ENCODE measurements around the gene MRPS34. TPM values are rescaled to one million over a fixed set of nuclear protein-coding genes. Genes with fewer than 3 reads are reported as not detected.

MRPS34 gene
- total RNA-seq, 4 donors from 2014 or later, result 65.4 to 120 (median 90.0) TPM

GRCh38 chr16:1727651-1728624 is 45.0 kb downstream of the MRPS34 start:
- Histone ChIP-seq H3K4me3 (no peak overlapping the region), H3K4me1 (peaks cover 7 to 9% of the 10 kb centered on the region in 2 donors), H3K27me3 (no peaks in the 10 kb centered on the region), H3K36me3 (peaks cover 0 to 47% of the 10 kb centered on the region in 2 donors), H3K9me3 (no peaks in the 10 kb centered on the region), H3K27ac (no peak overlapping the region)
- no peak for TF ChIP-seq POLR2A (IDR thresholded peaks at IDR 0.05)
- TF ChIP-seq CTCF (IDR thresholded peaks at IDR 0.05 in 4 of 5, conservative IDR thresholded peaks at IDR 0.05 in 1 of 5), result no peak
- ATAC-seq (no peak), DNase-seq (no peak)
- intact Hi-C loops (cut with DNase I; ENCODE audit: low total_unique reads), result no loop called here
- in situ Hi-C loops (cut with MboI; ENCODE audit: low sequenced_read_pairs in 4 of 4), result no loop called here

GRCh38 chr16:1726661-1727502 is 46.1 kb downstream of the MRPS34 start:
- H3K36me3 ChIP-seq, result peaks cover 0 to 41% of the 10 kb centered on the region in 2 donors
- H3K9me3 ChIP-seq, result no peaks in the 10 kb centered on the region
- DNase-seq, result no peak
- in situ Hi-C loops (cut with MboI; ENCODE audit: low sequenced_read_pairs in 4 of 4), result no loop called here
- ATAC-seq, result no peak
- TF ChIP-seq CTCF (IDR thresholded peaks at IDR 0.05 in 4 of 5, conservative IDR thresholded peaks at IDR 0.05 in 1 of 5) (no peak), POLR2A (IDR thresholded peaks at IDR 0.05) (no peak)
- intact Hi-C loops (cut with DNase I; ENCODE audit: low total_unique reads), result no loop called here
- H3K4me3 ChIP-seq, result no peak overlapping the region
- H3K27me3 ChIP-seq, result no peaks in the 10 kb centered on the region
- no peak overlapping the region for H3K27ac ChIP-seq
- peaks cover 18 to 20% of the 10 kb centered on the region in 2 donors for H3K4me1 ChIP-seq

GRCh38 chr16:1724491-1724890 is 48.4 kb downstream of the MRPS34 start:
- H3K27me3 ChIP-seq, result no peaks in the 10 kb centered on the region
- H3K36me3 ChIP-seq, result peaks cover 0 to 41% of the 10 kb centered on the region in 2 donors
- H3K9me3 ChIP-seq, result no peaks in the 10 kb centered on the region
- intact Hi-C loops (cut with DNase I; ENCODE audit: low total_unique reads), result no loop called here
- TF ChIP-seq POLR2A (IDR thresholded peaks at IDR 0.05) (no peak), CTCF (IDR thresholded peaks at IDR 0.05 in 4 of 5, conservative IDR thresholded peaks at IDR 0.05 in 1 of 5) (no peak)
- ATAC-seq (no peak), DNase-seq (no peak)
- H3K27ac ChIP-seq, result no peak overlapping the region
- in situ Hi-C loops (cut with MboI; ENCODE audit: low sequenced_read_pairs in 4 of 4), result no loop called here
- peaks cover 19 to 32% of the 10 kb centered on the region in 2 donors for H3K4me1 ChIP-seq
- H3K4me3 ChIP-seq, result no peak overlapping the region

GRCh38 chr16:1723450-1724147 is 49.3 kb downstream of the MRPS34 start:
- TF ChIP-seq CTCF (IDR thresholded peaks at IDR 0.05 in 4 of 5, conservative IDR thresholded peaks at IDR 0.05 in 1 of 5) (peak; percentile 46 to 83 (median 68)), POLR2A (IDR thresholded peaks at IDR 0.05) (no peak)
- H3K36me3 ChIP-seq, result peaks cover 0 to 33% of the 10 kb centered on the region in 2 donors
- peak overlapping the region; percentile 75 to 78 (median 78) for H3K27ac ChIP-seq
- DNase-seq, result no peak
- in situ Hi-C loops (cut with MboI; ENCODE audit: low sequenced_read_pairs in 4 of 4) (no loop called here), intact Hi-C loops (cut with DNase I; ENCODE audit: low total_unique reads) (no loop called here)
- no peak overlapping the region for H3K4me3 ChIP-seq
- H3K9me3 ChIP-seq, result no peaks in the 10 kb centered on the region
- no peaks in the 10 kb centered on the region for H3K27me3 ChIP-seq
- H3K4me1 ChIP-seq, result peaks cover 23 to 36% of the 10 kb centered on the region in 2 donors
- peak; percentile 43 to 70 for ATAC-seq

Data from gastrocnemius medialis (tissue), 4 donors.